IPS-NIHi11 (cell line): ENCODE results near the gene ALDH4A1.
"Not testable (repeated sequence)": the region's sequence is repeated elsewhere in the genome, so short reads cannot be mapped to it uniquely, and the experiment has no call there.

Experiments used
- DNase-seq: peaks from one replicate; pipeline ENCODE4 v3.0.0; 2012; ENCODE audit warnings: mixed read lengths, low spot score

Gene ALDH4A1

GRCh38 chr1:18877282-18877681 is 25.1 kb downstream of the ALDH4A1 start:
- no peak for DNase-seq

- no peak for DNase-seq
Observed at GRCh38 chr1:18876210-18876609, 26.1 kb downstream of the ALDH4A1 start.

GRCh38 chr1:18875796-18876128 is 26.6 kb downstream of the ALDH4A1 start:
- no peak for DNase-seq

GRCh38 chr1:18875107-18875795 is 27.1 kb downstream of the ALDH4A1 start:
- peak; percentile 97 for DNase-seq

- no peak for DNase-seq
Observed at GRCh38 chr1:18874600-18874999, 27.8 kb downstream of the ALDH4A1 start.

- DNase-seq: no peak
Observed at GRCh38 chr1:18874036-18874435, 28.3 kb downstream of the ALDH4A1 start.

GRCh38 chr1:18872071-18872611 is 30.2 kb downstream of the ALDH4A1 start:
- no peak for DNase-seq

GRCh38 chr1:18871401-18872070 is 30.8 kb downstream of the ALDH4A1 start:
- no peak for DNase-seq

- no peak for DNase-seq
Observed at GRCh38 chr1:18870957-18871356, 31.4 kb downstream of the ALDH4A1 start.

- not testable (repeated sequence) for DNase-seq
Observed at GRCh38 chr1:18870595-18870865, 31.8 kb downstream of the ALDH4A1 start.

GRCh38 chr1:18869847-18870594 is 32.3 kb downstream of the ALDH4A1 start:
- DNase-seq: no peak

- DNase-seq: no peak
Observed at GRCh38 chr1:18868801-18869424, 33.4 kb downstream of the ALDH4A1 start.

GRCh38 chr1:18868354-18868753 is 34.0 kb downstream of the ALDH4A1 start:
- DNase-seq: no peak

GRCh38 chr1:18866846-18867245 is 35.5 kb downstream of the ALDH4A1 start:
- DNase-seq: no peak

GRCh38 chr1:18866314-18866713 is 36.0 kb downstream of the ALDH4A1 start:
- DNase-seq: no peak

GRCh38 chr1:18865176-18865575 is 37.2 kb downstream of the ALDH4A1 start:
- no peak for DNase-seq

- no peak for DNase-seq
Observed at GRCh38 chr1:18861590-18861989, 40.8 kb downstream of the ALDH4A1 start.

GRCh38 chr1:18861082-18861481 is 41.3 kb downstream of the ALDH4A1 start:
- no peak for DNase-seq

GRCh38 chr1:18859560-18859959 is 42.8 kb downstream of the ALDH4A1 start, which contains the start of gene TAS1R2:
TSS of gene TAS1R2 (minus strand) at chr1:18859660. CDS start at chr1:18859660, 0 bp downstream.
- no peak for DNase-seq

GRCh38 chr1:18858070-18858688 is 44.2 kb downstream of the ALDH4A1 start:
- DNase-seq: no peak

GRCh38 chr1:18856435-18856834 is 45.9 kb downstream of the ALDH4A1 start:
- no peak for DNase-seq

GRCh38 chr1:18855573-18855972 is 46.8 kb downstream of the ALDH4A1 start:
- DNase-seq: no peak
